SK-N-SH treated with all-trans-retinoic acid at 6 μM for 48 hours (cell line): Measurements from ENCODE around the gene SLC25A25.

Source experiments
- ATAC-seq: fragments of 200-7000 bp; cut with Tn5 transposase; 3 replicates; pipeline ENCODE4 v1.9.1; 2020; ENCODE audit warnings: mild to moderate bottlenecking, moderate library complexity
- ARNTL ChIP-seq: fragments of 450-650 bp; formaldehyde crosslinking; IDR thresholded peaks from 2 replicates; pipeline ENCODE4 v1.5.0; 2020; ENCODE audit warnings: low read depth, mild to moderate bottlenecking, moderate library complexity, borderline replicate concordance
- BACH2 ChIP-seq: fragments of 250-450 bp; sonication (Bioruptor Pico); IDR thresholded peaks from 2 replicates; pipeline ENCODE4 v1.9.0; 2021; ENCODE audit warnings: mild to moderate bottlenecking, borderline replicate concordance
- CREB5 ChIP-seq: fragments of 250-450 bp; sonication (Bioruptor Pico); IDR thresholded peaks from 2 replicates; pipeline ENCODE4 v1.5.1; 2020; ENCODE audit warnings: low read depth, mild to moderate bottlenecking, moderate library complexity
- CSDC2 ChIP-seq: fragments of 250-450 bp; sonication (Bioruptor Pico); IDR thresholded peaks from 2 replicates; pipeline ENCODE4 v1.5.0; 2020; ENCODE audit warnings: mild to moderate bottlenecking, moderate library complexity
- CSRNP3 ChIP-seq: fragments of 250-450 bp; sonication (Bioruptor Pico); IDR thresholded peaks from 2 replicates; pipeline ENCODE4 v1.5.1; 2021; ENCODE audit warnings: mild to moderate bottlenecking, moderate library complexity
- ESRRG ChIP-seq: fragments of 250-450 bp; sonication (Bioruptor Pico); IDR thresholded peaks from 2 replicates; pipeline ENCODE4 v1.6.1; 2021; ENCODE audit warnings: mild to moderate bottlenecking
- GLIS3 ChIP-seq: fragments of 250-450 bp; sonication (Bioruptor Pico); IDR thresholded peaks from 2 replicates; pipeline ENCODE4 v1.5.0; 2020; ENCODE audit warnings: mild to moderate bottlenecking, moderate library complexity
- ISL1 ChIP-seq: fragments of 250-450 bp; sonication (Bioruptor Pico); IDR thresholded peaks from 2 replicates; pipeline ENCODE4 v2.1.2; 2022; ENCODE audit warnings: mild to moderate bottlenecking, moderate library complexity
- OSR1 ChIP-seq: fragments of 250-450 bp; sonication (Bioruptor Pico); IDR thresholded peaks from 2 replicates; pipeline ENCODE4 v1.8.0; 2022; ENCODE audit warnings: moderate library complexity, mild to moderate bottlenecking, inconsistent platforms
- PATZ1 ChIP-seq: fragments of 250-450 bp; sonication (Bioruptor Pico); IDR thresholded peaks from 2 replicates; pipeline ENCODE4 v1.8.0; 2020; ENCODE audit warnings: mild to moderate bottlenecking, moderate library complexity, borderline replicate concordance
- POU6F1 ChIP-seq: fragments of 250-450 bp; sonication (Bioruptor Pico); IDR thresholded peaks from 2 replicates; pipeline ENCODE4 v1.8.0; 2021; ENCODE audit warnings: low read depth, mild to moderate bottlenecking, moderate library complexity, borderline replicate concordance
- PPARA ChIP-seq: fragments of 250-450 bp; sonication (Bioruptor Pico); IDR thresholded peaks from 2 replicates; pipeline ENCODE4 v1.5.0; 2020; ENCODE audit warnings: mild to moderate bottlenecking, borderline replicate concordance
- RARB ChIP-seq: fragments of 250-450 bp; sonication (Bioruptor Pico); IDR thresholded peaks from 2 replicates; pipeline ENCODE4 v1.8.0; 2021; ENCODE audit warnings: mild to moderate bottlenecking, moderate library complexity
- SNAI2 ChIP-seq: fragments of 250-450 bp; sonication (Bioruptor Pico); IDR thresholded peaks from 2 replicates; pipeline ENCODE4 v1.5.0; 2020; ENCODE audit warnings: mild to moderate bottlenecking, moderate library complexity
- TCF4 ChIP-seq: fragments of 250-450 bp; sonication (Bioruptor Pico); IDR thresholded peaks from 2 replicates; pipeline ENCODE4 v1.8.0; 2021; ENCODE audit warnings: mild to moderate bottlenecking, moderate library complexity, borderline replicate concordance
- TOX ChIP-seq: fragments of 250-450 bp; sonication (Bioruptor Pico); IDR thresholded peaks from 2 replicates; pipeline ENCODE4 v1.8.0; 2021; ENCODE audit warnings: mild to moderate bottlenecking, moderate library complexity, borderline replicate concordance
- TSHZ2 ChIP-seq: fragments of 250-450 bp; sonication (Bioruptor Pico); IDR thresholded peaks from 2 replicates; pipeline ENCODE4 v1.5.0; 2020; ENCODE audit warnings: mild to moderate bottlenecking, moderate library complexity
- ZC3H10 ChIP-seq: fragments of 250-450 bp; sonication (Bioruptor Pico); IDR thresholded peaks from 2 replicates; pipeline ENCODE4 v1.5.1; 2021; ENCODE audit warnings: mild to moderate bottlenecking, moderate library complexity
- ZFP3 ChIP-seq: fragments of 250-450 bp; sonication (Bioruptor Pico); IDR thresholded peaks from 2 replicates; pipeline ENCODE4 v1.5.0; 2020; ENCODE audit warnings: mild to moderate bottlenecking, moderate library complexity
- ZFP30 ChIP-seq: fragments of 450-650 bp; formaldehyde crosslinking; IDR thresholded peaks from 2 replicates; pipeline ENCODE4 v1.5.0; 2022; ENCODE audit warnings: mild to moderate bottlenecking, moderate library complexity
- ZNF565 ChIP-seq: fragments of 450-650 bp; formaldehyde crosslinking; conservative IDR thresholded peaks from 2 replicates; pipeline ENCODE4 v1.5.0; 2020; ENCODE audit warnings: low read depth, mild to moderate bottlenecking, moderate library complexity
- ZNF70 ChIP-seq: fragments of 450-650 bp; formaldehyde crosslinking; IDR thresholded peaks from 2 replicates; pipeline ENCODE4 v1.5.0; 2020; ENCODE audit warnings: mild to moderate bottlenecking, moderate library complexity
- ZNF8 ChIP-seq: fragments of 450-650 bp; formaldehyde crosslinking; IDR thresholded peaks from 2 replicates; pipeline ENCODE4 v1.5.0; 2020; ENCODE audit warnings: mild to moderate bottlenecking, moderate library complexity

SLC25A25 gene

GRCh38 chr9:128148509-128149000, 80.5 kb downstream of the SLC25A25 start:
- TF ChIP-seq ZC3H10 = no peak
- TF ChIP-seq OSR1 = no peak
- TF ChIP-seq ZNF565 (CRISPR knock-in tag) = no peak
- no peak for TF ChIP-seq ISL1 (CRISPR knock-in tag)
- TF ChIP-seq ZFP3 (CRISPR knock-in tag) = no peak
- TF ChIP-seq ESRRG (CRISPR knock-in tag) = no peak
- TF ChIP-seq CSDC2 = no peak
- no peak for TF ChIP-seq SNAI2 (CRISPR knock-in tag)
- TF ChIP-seq ZNF8 (CRISPR knock-in tag) = no peak
- TF ChIP-seq CSRNP3 (CRISPR knock-in tag) = no peak
- no peak for TF ChIP-seq PATZ1 (CRISPR knock-in tag)
- TF ChIP-seq ZNF70 (CRISPR knock-in tag) = no peak
- TF ChIP-seq PPARA (CRISPR knock-in tag) = no peak
- no peak for TF ChIP-seq CREB5 (CRISPR knock-in tag)
- no peak for TF ChIP-seq TOX
- TF ChIP-seq BACH2 (CRISPR knock-in tag) = no peak

GRCh38 chr9:128149001-128149701, 81.1 kb downstream of the SLC25A25 start, which contains the start of gene LCN2:
Gene LCN2, plus strand, starts transcription at chr9:128149453. Its CDS starts 73 bp downstream, at chr9:128149526.
- no peak for TF ChIP-seq ZNF70 (CRISPR knock-in tag)
- no peak for TF ChIP-seq ZFP30
- TF ChIP-seq ARNTL (CRISPR knock-in tag) = no peak
- no peak for TF ChIP-seq BACH2 (CRISPR knock-in tag)
- no peak for TF ChIP-seq GLIS3 (CRISPR knock-in tag)
- TF ChIP-seq ZFP3 (CRISPR knock-in tag) = no peak
- no peak for TF ChIP-seq ZNF565 (CRISPR knock-in tag)
- TF ChIP-seq ZC3H10 = no peak
- TF ChIP-seq POU6F1 (CRISPR knock-in tag) = no peak
- no peak for TF ChIP-seq SNAI2 (CRISPR knock-in tag)
- TF ChIP-seq ISL1 (CRISPR knock-in tag) = no peak
- TF ChIP-seq CREB5 (CRISPR knock-in tag) = no peak
- no peak for TF ChIP-seq CSDC2
- TF ChIP-seq PATZ1 (CRISPR knock-in tag) = no peak
- no peak for TF ChIP-seq TOX
- TF ChIP-seq ESRRG (CRISPR knock-in tag) = no peak
- no peak for TF ChIP-seq TCF4 (CRISPR knock-in tag)
- TF ChIP-seq TSHZ2 = no peak
- TF ChIP-seq PPARA (CRISPR knock-in tag) = no peak
- TF ChIP-seq RARB (CRISPR knock-in tag) = no peak
- ATAC-seq = no peak

More at GRCh38 chr9:128148509-128149000, 80.5 kb downstream of the SLC25A25 start:
- ATAC-seq = no peak
